ENCODE measurements around the gene HOXB13.

DNA sequence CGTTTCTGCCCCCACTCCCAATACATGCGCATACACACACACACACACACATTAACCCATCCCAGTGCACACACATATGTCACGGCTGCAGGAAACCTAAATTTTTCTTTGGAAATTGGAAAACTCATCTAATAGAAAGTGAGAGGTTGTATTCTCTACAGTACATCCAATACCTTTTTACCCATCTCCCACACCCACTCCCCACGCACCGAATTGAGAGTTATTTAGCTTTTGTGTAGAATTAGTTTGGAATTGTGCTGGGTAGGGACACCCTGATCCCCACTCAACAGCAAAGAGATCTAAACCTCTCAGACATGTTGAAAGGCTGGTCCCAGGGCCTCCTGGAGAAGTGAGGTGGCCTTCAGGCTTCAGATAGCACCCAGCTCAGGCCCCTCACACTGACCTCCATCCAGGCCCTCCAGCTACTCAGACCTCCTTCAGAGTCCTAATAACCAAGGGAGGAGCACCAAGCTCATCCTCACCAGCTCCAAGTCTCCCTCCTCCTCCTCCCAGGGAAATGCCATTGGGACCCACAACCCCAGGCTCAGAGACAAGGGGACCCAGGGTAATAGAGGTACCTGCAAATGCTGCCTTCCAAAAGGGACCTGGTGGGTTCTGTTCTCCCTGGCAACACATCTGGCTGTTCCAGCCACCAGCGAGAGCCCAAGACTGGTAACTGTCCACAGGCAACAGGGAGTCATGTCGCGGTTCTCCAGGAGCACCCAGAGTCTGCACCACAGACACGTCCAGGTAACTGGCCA, 955 bp downstream of the HOXB13 start:
- TF ChIP-seq NR3C1 (IDR thresholded peaks at IDR 0.05), result no peak
- no peak for TF ChIP-seq REST (IDR thresholded peaks at IDR 0.05)
- no peak for TF ChIP-seq RCOR1 (IDR thresholded peaks at IDR 0.05; ENCODE audit: low read depth, low read length)
- TF ChIP-seq, protein P1, sequence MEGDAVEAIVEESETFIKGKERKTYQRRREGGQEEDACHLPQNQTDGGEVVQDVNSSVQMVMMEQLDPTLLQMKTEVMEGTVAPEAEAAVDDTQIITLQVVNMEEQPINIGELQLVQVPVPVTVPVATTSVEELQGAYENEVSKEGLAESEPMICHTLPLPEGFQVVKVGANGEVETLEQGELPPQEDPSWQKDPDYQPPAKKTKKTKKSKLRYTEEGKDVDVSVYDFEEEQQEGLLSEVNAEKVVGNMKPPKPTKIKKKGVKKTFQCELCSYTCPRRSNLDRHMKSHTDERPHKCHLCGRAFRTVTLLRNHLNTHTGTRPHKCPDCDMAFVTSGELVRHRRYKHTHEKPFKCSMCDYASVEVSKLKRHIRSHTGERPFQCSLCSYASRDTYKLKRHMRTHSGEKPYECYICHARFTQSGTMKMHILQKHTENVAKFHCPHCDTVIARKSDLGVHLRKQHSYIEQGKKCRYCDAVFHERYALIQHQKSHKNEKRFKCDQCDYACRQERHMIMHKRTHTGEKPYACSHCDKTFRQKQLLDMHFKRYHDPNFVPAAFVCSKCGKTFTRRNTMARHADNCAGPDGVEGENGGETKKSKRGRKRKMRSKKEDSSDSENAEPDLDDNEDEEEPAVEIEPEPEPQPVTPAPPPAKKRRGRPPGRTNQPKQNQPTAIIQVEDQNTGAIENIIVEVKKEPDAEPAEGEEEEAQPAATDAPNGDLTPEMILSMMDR (IDR thresholded peaks at IDR 0.05), result no peak
- TF ChIP-seq ESRRA (IDR thresholded peaks at IDR 0.05; ENCODE audit: borderline replicate concordance, low read length), result no peak
- no peak for TF ChIP-seq KDM5A (IDR thresholded peaks at IDR 0.05)
- no peak for TF ChIP-seq SREBF2 (IDR thresholded peaks at IDR 0.05)

All from A549 (cell line).